MG63 (cell line): ENCODE measurements around the gene IPO13. TPM values are rescaled to one million over a fixed set of nuclear protein-coding genes. Genes with fewer than 3 reads are reported as not detected.

Experiments used
- DNase-seq: peaks from one replicate; pipeline ENCODE4 v3.0.0-alpha.2; 2020
- H3K27me3 ChIP-seq: fragments of 250-450 bp; sonication (Bioruptor Pico); 2 replicates; pipeline ENCODE4 v1.5.1; 2020; ENCODE audit warnings: mild to moderate bottlenecking, moderate library complexity
- H3K36me3 ChIP-seq: fragments of 250-450 bp; sonication (Bioruptor Pico); 2 replicates; pipeline ENCODE4 v1.5.1; 2020; ENCODE audit warnings: mild to moderate bottlenecking, moderate library complexity
- H3K4me3 ChIP-seq: fragments of 250-450 bp; sonication (Bioruptor Pico); 2 replicates; pipeline ENCODE4 v1.5.1; 2020; ENCODE audit warnings: mild to moderate bottlenecking, moderate library complexity
- H3K9me3 ChIP-seq: fragments of 250-450 bp; sonication (Bioruptor Pico); 2 replicates; pipeline ENCODE4 v1.5.1; 2020; ENCODE audit warnings: mild to moderate bottlenecking, moderate library complexity
- total RNA-seq: library from RNA; depleted of rRNA; stranded (reverse); fragments of >200 nt; shearing (Covaris generic); gene quantifications from 2 replicates; pipeline ENCODE4 v1.2.3, GENCODE V29; 2014; ENCODE audit warnings: low replicate concordance

IPO13 gene
- total RNA-seq, 1 experiment from 2014 or later, result 24.4 TPM

DNA sequence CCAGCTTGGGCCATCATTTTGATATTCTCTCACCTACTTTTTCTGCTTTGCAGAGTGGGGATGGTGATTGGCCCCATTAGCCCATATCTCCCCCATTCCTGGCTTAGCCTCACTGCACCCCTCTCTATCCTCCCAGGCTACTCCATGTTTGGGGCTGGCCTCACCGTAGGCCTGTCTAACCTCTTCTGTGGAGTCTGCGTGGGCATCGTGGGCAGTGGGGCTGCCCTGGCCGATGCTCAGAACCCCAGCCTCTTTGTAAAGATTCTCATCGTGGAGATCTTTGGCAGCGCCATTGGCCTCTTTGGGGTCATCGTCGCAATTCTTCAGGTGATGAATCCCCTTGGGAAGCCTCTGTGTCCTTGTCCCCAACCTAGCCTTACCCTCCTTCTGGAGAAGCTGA is 30.1 kb downstream of the IPO13 start:
- peaks cover 46% of the 10 kb centered on the region for H3K36me3 ChIP-seq
- H3K27me3 ChIP-seq, result no peaks in the 10 kb centered on the region
- no peak overlapping the region; the same call in 1 of the 2 replicates for H3K4me3 ChIP-seq
- no peak for DNase-seq
- H3K9me3 ChIP-seq, result no peaks in the 10 kb centered on the region

DNA sequence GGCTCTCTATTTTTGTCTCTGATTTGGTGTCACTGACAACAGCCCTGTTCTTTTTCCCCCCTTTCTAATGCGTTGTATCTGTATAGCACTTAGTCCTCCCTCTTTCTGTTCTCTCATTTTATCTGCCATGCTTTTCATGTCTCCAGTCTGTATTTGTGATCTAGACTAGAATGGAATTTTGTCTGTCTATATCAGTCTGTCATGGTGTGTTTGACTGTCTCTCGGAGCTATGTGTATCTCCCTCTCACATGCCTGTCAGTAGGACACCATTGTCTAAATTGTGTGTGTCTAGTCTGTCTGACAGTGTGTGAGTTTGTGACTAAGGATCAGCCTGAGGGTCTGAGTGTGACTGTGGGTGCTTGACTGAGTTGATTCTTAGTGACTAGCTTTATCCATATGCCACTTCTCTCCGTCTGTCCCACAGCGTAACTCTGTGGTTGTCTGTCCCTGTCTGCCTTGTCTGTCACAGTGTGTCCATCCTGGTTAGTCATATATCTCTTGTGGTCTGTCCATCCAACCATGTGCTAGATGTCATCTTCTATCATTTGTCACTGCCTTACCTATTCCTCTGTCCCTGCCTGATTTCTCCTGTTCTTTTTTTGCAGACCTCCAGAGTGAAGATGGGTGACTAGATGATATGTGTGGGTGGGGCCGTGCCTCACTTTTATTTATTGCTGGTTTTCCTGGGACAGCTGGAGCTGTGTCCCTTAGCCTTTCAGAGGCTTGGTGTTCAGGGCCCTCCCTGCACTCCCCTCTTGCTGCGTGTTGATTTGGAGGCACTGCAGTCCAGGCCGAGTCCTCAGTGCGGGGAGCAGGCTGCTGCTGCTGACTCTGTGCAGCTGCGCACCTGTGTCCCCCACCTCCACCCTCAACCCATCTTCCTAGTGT is 30.9 kb downstream of the IPO13 start:
- H3K4me3 ChIP-seq, result peak overlapping the region; percentile 68
- no peaks in the 10 kb centered on the region for H3K27me3 ChIP-seq
- H3K36me3 ChIP-seq, result peaks cover 45% of the 10 kb centered on the region
- H3K9me3 ChIP-seq, result no peaks in the 10 kb centered on the region
- DNase-seq, result no peak

- Histone ChIP-seq H3K4me3 (peak overlapping the region; percentile 68), H3K36me3 (peaks cover 40% of the 10 kb centered on the region)
- no peak for DNase-seq
Measured at GRCh38 chr1:43978264-43978550, 31.5 kb downstream of the IPO13 start.

DNA sequence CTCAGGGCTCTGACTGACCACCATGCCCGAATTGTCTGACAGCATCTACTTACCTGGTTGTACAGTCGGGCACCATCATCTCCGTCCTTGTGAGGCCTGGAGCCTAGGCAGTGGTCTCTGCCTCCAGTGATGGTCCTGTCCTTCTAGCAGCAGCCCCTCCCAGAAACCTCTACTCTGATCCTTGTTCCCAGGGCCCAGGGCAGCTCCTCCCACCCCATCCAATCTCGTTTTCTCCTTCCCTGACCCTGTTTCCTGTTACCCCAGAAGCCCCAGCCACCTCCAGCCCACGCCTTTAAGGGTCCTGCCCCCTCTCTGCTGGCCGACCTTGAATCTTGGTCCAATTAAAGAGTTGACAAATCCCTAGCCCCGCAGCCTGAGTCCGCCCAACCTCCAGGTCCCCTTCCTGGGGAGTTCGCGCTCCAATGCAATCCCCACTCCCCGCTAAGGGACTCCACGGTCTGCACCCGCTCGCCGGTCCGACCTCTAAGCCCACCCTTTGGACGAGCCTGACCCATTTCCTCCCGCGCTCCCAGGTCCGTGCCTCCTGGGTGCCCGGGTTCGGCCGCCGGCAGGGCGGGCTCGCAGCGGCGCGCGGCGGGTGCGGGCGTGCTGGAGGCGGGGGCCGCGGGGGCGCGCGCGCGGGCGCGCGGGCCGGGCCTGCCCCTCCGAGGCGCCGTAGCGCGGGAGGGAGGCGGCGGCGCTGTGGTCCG is 32.0 kb downstream of the IPO13 start, which contains the start of gene B4GALT2:
Gene B4GALT2, plus strand, starts transcription at position 660 of the 710 bp plus-strand sequence. CDS start 1,951 bp downstream, outside the sequence.
- Histone ChIP-seq H3K9me3 (no peaks in the 10 kb centered on the region), H3K27me3 (no peaks in the 10 kb centered on the region), H3K4me3 (peak within 1 kb of the TSS; percentile 68), H3K36me3 (peaks cover 40% of the 10 kb centered on the region)
- peak; percentile 70 for DNase-seq

More at GRCh38 chr1:43978264-43978550, 31.5 kb downstream of the IPO13 start:
- Histone ChIP-seq H3K9me3 (no peaks in the 10 kb centered on the region), H3K27me3 (no peaks in the 10 kb centered on the region)

DNA sequence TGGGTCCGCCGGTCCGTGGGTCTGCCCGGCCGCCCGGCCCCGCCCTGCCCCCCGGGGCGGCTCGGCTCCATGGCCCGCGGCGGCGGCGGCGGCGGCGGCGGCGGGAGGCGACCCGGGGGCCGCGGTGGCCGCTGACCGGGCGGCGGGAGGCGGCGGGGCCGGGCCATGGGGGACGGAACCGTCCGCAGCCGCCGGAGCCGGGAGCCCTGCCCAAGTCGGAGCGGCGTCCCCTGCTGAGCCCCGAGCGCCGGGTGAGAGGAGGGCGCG is 32.4 kb downstream of the IPO13 start:
- Histone ChIP-seq H3K27me3 (no peaks in the 10 kb centered on the region), H3K36me3 (peaks cover 40% of the 10 kb centered on the region), H3K9me3 (no peaks in the 10 kb centered on the region), H3K4me3 (peak overlapping the region; percentile 51)
- DNase-seq, result no peak

GRCh38 chr1:43979528-43980254 is 32.9 kb downstream of the IPO13 start:
- Histone ChIP-seq H3K36me3 (peaks cover 40% of the 10 kb centered on the region), H3K9me3 (no peaks in the 10 kb centered on the region), H3K4me3 (peak overlapping the region; percentile 51), H3K27me3 (no peaks in the 10 kb centered on the region)
- DNase-seq, result peak; percentile 93

DNA sequence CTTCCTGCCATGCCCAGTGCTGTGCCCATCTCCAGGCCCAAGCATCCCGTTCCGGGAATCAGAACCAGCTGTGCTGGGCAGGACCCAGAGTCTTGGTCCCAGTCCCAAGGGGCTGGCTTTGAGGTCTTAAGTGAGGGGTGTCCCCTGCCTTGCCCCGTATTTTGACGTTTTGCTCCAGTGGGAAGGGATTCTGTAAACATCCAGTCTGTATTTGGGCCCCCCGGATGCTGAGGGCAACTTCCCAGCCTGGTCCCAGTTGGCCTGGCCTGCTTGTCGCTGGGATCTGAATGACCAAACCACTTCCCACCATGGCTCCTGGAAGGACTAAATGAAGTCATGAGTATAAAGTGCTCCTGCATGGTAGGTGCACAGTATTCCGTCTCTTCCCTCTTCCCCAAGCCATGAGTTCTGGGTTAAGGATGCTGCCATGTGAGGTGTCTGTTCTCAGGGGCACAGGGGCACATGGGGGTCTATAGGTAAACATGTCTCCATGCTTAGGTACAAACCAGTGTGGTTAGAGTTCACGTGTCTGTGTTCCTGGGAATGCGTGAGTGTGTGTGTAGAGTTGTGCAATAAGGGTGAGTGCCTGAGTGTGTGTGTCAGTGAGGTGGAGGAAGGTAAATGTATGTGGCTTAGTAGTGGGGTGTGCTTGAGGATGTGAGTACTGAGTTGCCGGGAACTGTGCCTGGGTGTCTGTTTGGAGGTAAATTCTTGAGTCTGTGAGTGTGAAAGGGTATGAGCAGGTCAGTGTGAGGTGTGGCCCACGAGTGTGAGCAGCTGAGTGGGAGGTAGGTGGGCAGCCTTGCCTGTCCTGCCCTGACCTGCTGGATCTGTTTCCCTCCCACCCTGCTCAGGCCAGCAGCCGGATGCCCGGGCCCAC is 33.7 kb downstream of the IPO13 start:
- H3K9me3 ChIP-seq, result no peaks in the 10 kb centered on the region
- peaks cover 44% of the 10 kb centered on the region for H3K36me3 ChIP-seq
- H3K4me3 ChIP-seq, result peak overlapping the region; percentile 51
- no peaks in the 10 kb centered on the region for H3K27me3 ChIP-seq
- no peak for DNase-seq

DNA sequence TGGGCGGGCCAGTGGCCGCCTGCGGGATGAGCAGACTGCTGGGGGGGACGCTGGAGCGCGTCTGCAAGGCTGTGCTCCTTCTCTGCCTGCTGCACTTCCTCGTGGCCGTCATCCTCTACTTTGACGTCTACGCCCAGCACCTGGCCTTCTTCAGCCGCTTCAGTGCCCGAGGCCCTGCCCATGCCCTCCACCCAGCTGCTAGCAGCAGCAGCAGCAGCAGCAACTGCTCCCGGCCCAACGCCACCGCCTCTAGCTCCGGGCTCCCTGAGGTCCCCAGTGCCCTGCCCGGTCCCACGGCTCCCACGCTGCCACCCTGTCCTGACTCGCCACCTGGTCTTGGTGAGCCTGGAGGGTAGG is 34.4 kb downstream of the IPO13 start:
- Histone ChIP-seq H3K9me3 (no peaks in the 10 kb centered on the region), H3K4me3 (no peak overlapping the region), H3K36me3 (peaks cover 50% of the 10 kb centered on the region), H3K27me3 (no peaks in the 10 kb centered on the region)
- DNase-seq, result no peak

- peaks cover 48% of the 10 kb centered on the region for H3K36me3 ChIP-seq
- no peak for DNase-seq
Measured at GRCh38 chr1:43981636-43982035, 34.9 kb downstream of the IPO13 start.

GRCh38 chr1:43982241-43982640 is 35.5 kb downstream of the IPO13 start:
- no peaks in the 10 kb centered on the region for H3K9me3 ChIP-seq
- DNase-seq, result no peak
- no peak overlapping the region for H3K4me3 ChIP-seq
- H3K36me3 ChIP-seq, result peaks cover 45% of the 10 kb centered on the region
- no peaks in the 10 kb centered on the region for H3K27me3 ChIP-seq

More at GRCh38 chr1:43981636-43982035, 34.9 kb downstream of the IPO13 start:
- Histone ChIP-seq H3K27me3 (no peaks in the 10 kb centered on the region), H3K9me3 (no peaks in the 10 kb centered on the region), H3K4me3 (no peak overlapping the region)

- Histone ChIP-seq H3K4me3 (no peak overlapping the region), H3K36me3 (peaks cover 39% of the 10 kb centered on the region), H3K27me3 (no peaks in the 10 kb centered on the region), H3K9me3 (no peaks in the 10 kb centered on the region)
- DNase-seq, result no peak
Measured at GRCh38 chr1:43982808-43983207, 36.1 kb downstream of the IPO13 start.

DNA sequence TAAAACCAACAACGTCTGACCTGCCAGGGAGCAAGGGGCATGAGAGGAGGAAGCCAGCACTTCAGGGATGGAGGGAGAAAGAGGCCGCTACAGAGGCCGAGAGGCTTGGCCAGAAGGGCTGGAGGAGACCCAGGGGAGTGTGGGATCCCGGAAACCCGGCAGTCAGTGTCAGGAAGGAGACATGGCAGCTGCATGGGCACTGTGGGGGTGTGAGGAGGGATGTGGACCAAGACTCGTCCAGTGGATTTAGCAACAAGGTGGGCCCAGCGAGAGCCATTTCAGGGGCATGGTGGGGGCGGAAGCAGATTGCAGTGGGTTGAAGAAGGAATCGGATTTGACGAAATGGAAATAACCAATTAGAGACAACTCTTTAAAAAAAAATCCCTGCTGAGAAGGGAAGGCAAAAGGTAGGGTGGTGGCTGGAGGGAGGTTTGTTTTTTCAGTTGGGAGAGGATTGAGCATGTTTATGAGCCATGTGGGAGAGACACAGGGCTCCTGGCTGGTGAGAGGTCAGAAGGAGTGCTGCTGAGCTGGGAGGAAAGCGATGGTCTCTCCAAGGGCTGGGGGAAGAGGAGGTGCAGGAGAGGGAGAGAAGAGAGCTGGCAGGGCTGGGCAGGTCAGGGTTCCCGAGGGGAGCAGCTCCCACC is 36.6 kb downstream of the IPO13 start:
- Histone ChIP-seq H3K27me3 (no peaks in the 10 kb centered on the region), H3K9me3 (no peaks in the 10 kb centered on the region), H3K36me3 (peaks cover 34% of the 10 kb centered on the region), H3K4me3 (no peak overlapping the region)
- no peak for DNase-seq

- no peak overlapping the region for H3K4me3 ChIP-seq
- H3K9me3 ChIP-seq, result no peaks in the 10 kb centered on the region
- H3K36me3 ChIP-seq, result peaks cover 31% of the 10 kb centered on the region
- DNase-seq, result no peak
- H3K27me3 ChIP-seq, result no peaks in the 10 kb centered on the region
Measured at GRCh38 chr1:43984855-43985254, 38.1 kb downstream of the IPO13 start.

GRCh38 chr1:43985984-43986595 is 39.3 kb downstream of the IPO13 start:
- no peak overlapping the region for H3K4me3 ChIP-seq
- no peak for DNase-seq
- H3K36me3 ChIP-seq, result peaks cover 25% of the 10 kb centered on the region
- no peaks in the 10 kb centered on the region for H3K9me3 ChIP-seq
- no peaks in the 10 kb centered on the region for H3K27me3 ChIP-seq

GRCh38 chr1:43986712-43987111 is 40.0 kb downstream of the IPO13 start:
- Histone ChIP-seq H3K9me3 (no peaks in the 10 kb centered on the region), H3K4me3 (no peak overlapping the region), H3K36me3 (peaks cover 21% of the 10 kb centered on the region), H3K27me3 (no peaks in the 10 kb centered on the region)
- no peak for DNase-seq
